ENCODE data around the gene PPP3CA. TPM values are rescaled to one million over a fixed set of nuclear protein-coding genes. Genes with fewer than 3 reads are reported as not detected.

The PPP3CA gene
- total and polyA plus RNA-seq, 2 of the 13 experiments (the other 11 are each of a cell fraction or from before 2014, with no cell fraction given) = 4.8 to 13.2 TPM

DNA sequence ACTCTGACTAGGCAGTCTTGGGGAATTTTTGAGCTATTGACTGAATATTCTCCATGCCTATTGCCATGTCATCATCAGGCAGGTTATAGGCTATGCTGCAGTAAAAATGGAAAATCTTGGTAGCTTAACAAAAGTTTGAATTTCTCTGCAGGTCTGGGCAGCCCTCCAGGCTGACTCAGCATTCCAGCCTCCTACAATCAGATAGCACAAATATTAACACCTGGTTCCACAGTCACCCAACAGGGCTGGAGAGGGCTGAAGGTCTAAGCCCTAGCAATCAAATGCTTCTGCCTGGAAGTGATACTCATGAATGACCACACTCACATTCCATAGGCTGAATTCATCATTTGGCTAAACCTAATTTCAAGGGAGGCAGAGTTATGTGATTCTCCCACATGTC is 9.6 kb upstream of the PPP3CA start:
- in situ Hi-C loops (cut with HindIII; ENCODE audit: extremely low pct_ligation_motif_present, low pct_unique_long_range_greater_than_20kb) = no loop called here
- Histone ChIP-seq H3K36me3 (replicated peaks in 1 of 2; ENCODE audit: control insufficient read depth in 1 of 2, insufficient read depth in 2 of 2, low read length in 2 of 2) (no peaks in the 10 kb centered on the region), H3K79me2 (ENCODE audit: insufficient read depth, low read length) (no peaks in the 10 kb centered on the region), H3K4me2 (ENCODE audit: low read depth, low read length) (peak overlapping the region; percentile 80), H3K9me3 (ENCODE audit: low read length) (no peaks in the 10 kb centered on the region), H2AFZ (ENCODE audit: low read length) (no peak overlapping the region), H3K27me3 (ENCODE audit: control insufficient read depth in 1 of 2, insufficient read depth in 2 of 2, low read length in 2 of 2) (no peaks in the 10 kb centered on the region), H3K27ac (ENCODE audit: extremely low read length, insufficient read depth, low read length) (peak overlapping the region; percentile 50), H4K20me1 (ENCODE audit: insufficient read depth, low read length) (no peaks in the 10 kb centered on the region), H3K4me1 (ENCODE audit: insufficient read depth, low read length) (peaks cover 32% of the 10 kb centered on the region), H3K9ac (ENCODE audit: insufficient read depth, low read depth, low read length) (0 out of 2 replicates have a peak overlapping the region, but pooled peaks have one; percentile 38), H3K4me3 (replicated peaks in 1 of 3; ENCODE audit: insufficient read depth in 1 of 3, low read depth in 2 of 3, low read length in 3 of 3) (peak overlapping the region in 2 of 3 experiments; percentile 31 to 38; a peak in 2 of 6 replicates)
- FAIRE-seq (no peak), DNase-seq (ENCODE audit: low spot score) (peak; percentile 67), ATAC-seq (peak; percentile 74)
- intact Hi-C loops (cut with micrococcal nuclease; ENCODE audit: unreplicated experiment) = loop anchor here (1.0 kb wide), 1 partner anchor 10 kb away; the partner anchor contains the start of gene PPP3CA
- no TSS peak for BruUV-seq (replicated peaks)
- TF ChIP-seq ZNF292 (CRISPR knock-in tag; IDR thresholded peaks at IDR 0.05; ENCODE audit: borderline replicate concordance, low read depth) = no peak
- TF ChIP-seq ZFP37 (CRISPR knock-in tag; IDR thresholded peaks at IDR 0.05; ENCODE audit: borderline replicate concordance) = no peak
- TF ChIP-seq, protein P1, sequence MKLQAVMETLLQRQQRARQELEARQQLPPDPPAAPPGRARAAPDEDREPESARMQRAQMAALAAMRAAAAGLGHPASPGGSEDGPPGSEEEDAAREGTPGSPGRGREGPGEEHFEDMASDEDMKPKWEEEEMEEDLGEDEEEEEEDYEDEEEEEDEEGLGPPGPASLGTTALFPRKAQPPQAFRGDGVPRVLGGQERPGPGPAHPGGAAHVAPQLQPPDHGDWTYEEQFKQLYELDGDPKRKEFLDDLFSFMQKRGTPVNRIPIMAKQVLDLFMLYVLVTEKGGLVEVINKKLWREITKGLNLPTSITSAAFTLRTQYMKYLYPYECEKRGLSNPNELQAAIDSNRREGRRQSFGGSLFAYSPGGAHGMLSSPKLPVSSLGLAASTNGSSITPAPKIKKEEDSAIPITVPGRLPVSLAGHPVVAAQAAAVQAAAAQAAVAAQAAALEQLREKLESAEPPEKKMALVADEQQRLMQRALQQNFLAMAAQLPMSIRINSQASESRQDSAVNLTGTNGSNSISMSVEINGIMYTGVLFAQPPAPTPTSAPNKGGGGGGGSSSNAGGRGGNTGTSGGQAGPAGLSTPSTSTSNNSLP (IDR thresholded peaks at IDR 0.05; ENCODE audit: low read depth, low read length) = peak; percentile 59; the same call in 1 of the 2 replicates
- no peak for TF ChIP-seq HNRNPK (IDR thresholded peaks at IDR 0.05; ENCODE audit: low read depth, low read length, poor library complexity, severe bottlenecking)
- TF ChIP-seq TEAD3 (CRISPR knock-in tag; optimal IDR thresholded peaks at IDR 0.05; ENCODE audit: borderline replicate concordance) = peak; percentile 43
- 0 out of 2 replicates have a peak, but pooled peaks have one; percentile 22 for TF ChIP-seq ZNF878 (CRISPR knock-in tag; IDR thresholded peaks at IDR 0.05)
- TF ChIP-seq FOSL2 (CRISPR knock-in tag; IDR thresholded peaks at IDR 0.05) = peak; percentile 41
- TF ChIP-seq MAFK (conservative IDR thresholded peaks at IDR 0.05 in 1 of 2, IDR thresholded peaks at IDR 0.05 in 1 of 2; ENCODE audit: low read length in 2 of 2) = peak; percentile 86 to 92
- peak; percentile 84 for TF ChIP-seq MAFF (IDR thresholded peaks at IDR 0.05; ENCODE audit: low read depth, low read length)
- no peak for TF ChIP-seq AGO2 (optimal IDR thresholded peaks at IDR 0.05; ENCODE audit: low read depth, low read length)
- ChIA-PET POLR2A (interaction anchor here (2.5 kb wide), 1 partner anchor 10 kb away, joined by 17 read pairs; the partner anchor contains the start of gene PPP3CA), CTCF (ENCODE audit: low intra/inter-chr PET ratio, low total read pairs) (no interaction called here)
